Fibroblast of lung (primary cell): ENCODE data around the gene TMEM175. TPM values are rescaled to one million over a fixed set of nuclear protein-coding genes. Genes with fewer than 3 reads are reported as not detected.

ENCODE experiments used
- DNase-seq, 2 donors: peaks; one replicate each; pipeline versions ENCODE4 v3.0.0 to v3.0.0-alpha.2; 2010; ENCODE audit warnings: low read depth in 2 of 2
- H2AFZ ChIP-seq: 2 replicates; pipeline ENCODE4 v1.5.1; 2012; ENCODE audit warnings: low read length, control low read depth, inconsistent platforms
- H3K27ac ChIP-seq: 2 replicates; pipeline ENCODE4 v1.5.1; 2011; ENCODE audit warnings: low read length, control low read depth; ENCODE audit not compliant: insufficient read depth
- H3K27me3 ChIP-seq: 2 replicates; pipeline ENCODE4 v1.5.1; 2011; ENCODE audit warnings: mild to moderate bottlenecking, low read length; ENCODE audit not compliant: control insufficient read depth, insufficient read depth
- H3K36me3 ChIP-seq: 2 replicates; pipeline ENCODE4 v1.5.1; 2011; ENCODE audit warnings: low read length; ENCODE audit not compliant: control insufficient read depth, insufficient read depth
- H3K4me1 ChIP-seq: 2 replicates; pipeline ENCODE4 v1.5.1; 2011; ENCODE audit warnings: low read length; ENCODE audit not compliant: control insufficient read depth, insufficient read depth; ENCODE audit errors: extremely low read depth
- H3K4me2 ChIP-seq: 2 replicates; pipeline ENCODE4 v1.5.1; 2011; ENCODE audit warnings: low read length, control low read depth; ENCODE audit not compliant: insufficient read depth; ENCODE audit errors: extremely low read depth
- H3K4me3 ChIP-seq, 4 experiments: fragments of 200-600 bp in 1 of 4; sonication (generic) in 1 of 4; replicated peaks in 1 of 4; 2 replicates each; pipeline ENCODE4 v1.5.1; 2011 to 2016; ENCODE audit warnings: low read length in 4 of 4, low read depth in 3 of 4, mild to moderate bottlenecking in 3 of 4, control low read depth in 2 of 4, inconsistent platforms in 1 of 4, mixed read lengths in 1 of 4; ENCODE audit not compliant: insufficient read depth in 1 of 4; ENCODE audit errors: control extremely low read depth in 1 of 4
- H3K79me2 ChIP-seq: 2 replicates; pipeline ENCODE4 v1.5.1; 2012; ENCODE audit warnings: mild to moderate bottlenecking, low read length, inconsistent platforms; ENCODE audit not compliant: control insufficient read depth, insufficient read depth
- H3K9ac ChIP-seq: 2 replicates; pipeline ENCODE4 v1.5.1; 2011; ENCODE audit warnings: mild to moderate bottlenecking, low read length, control low read depth; ENCODE audit not compliant: insufficient read depth
- H3K9me3 ChIP-seq: 2 replicates; pipeline ENCODE4 v1.5.1; 2012; ENCODE audit warnings: low read depth, low read length; ENCODE audit not compliant: control insufficient read depth, insufficient read depth
- H4K20me1 ChIP-seq: 2 replicates; pipeline ENCODE4 v1.5.1; 2011; ENCODE audit warnings: low read length; ENCODE audit not compliant: control insufficient read depth, insufficient read depth; ENCODE audit errors: extremely low read depth
- CTCF ChIP-seq, 2 donors: IDR thresholded peaks in 1 of 2; conservative IDR thresholded peaks in 1 of 2; 1 replicate in 1 of 2; 2 replicates in 1 of 2; pipeline ENCODE4 v1.5.1; 2011 to 2012; ENCODE audit warnings: low read length in 2 of 2, control low read depth in 1 of 2, inconsistent platforms in 1 of 2, low read depth in 1 of 2, mild to moderate bottlenecking in 1 of 2
- EZH2 ChIP-seq: IDR thresholded peaks from 2 replicates; pipeline ENCODE4 v1.5.1; 2012; ENCODE audit warnings: low read length, control low read depth, mild to moderate bottlenecking; ENCODE audit errors: missing control alignments
- polyA plus RNA-seq, 2 donors: library from polyadenylated mRNA; depleted of rRNA in 1 of 2; stranded (reverse) in 1 of 2; unstranded in 1 of 2; fragments of >200 nt; gene quantifications; 2 replicates each; pipeline ENCODE4 v1.2.1, GENCODE V29; 2011 to 2012; ENCODE audit warnings: missing spikeins in 1 of 2
- total RNA-seq: library from RNA; depleted of rRNA; stranded (reverse); fragments of >200 nt; gene quantifications from 2 replicates; pipeline ENCODE4 v1.2.1, GENCODE V29; 2014

The TMEM175 gene
- total and polyA plus RNA-seq, 2 donors (not counting 1 experiment from before 2014, with no cell fraction given), result 16.3 to 23.9 TPM

GRCh38 chr4:984336-985054, 52.2 kb downstream of the TMEM175 start:
- no peak for DNase-seq
- Histone ChIP-seq H3K27ac (no peak overlapping the region), H2AFZ (peak overlapping the region; percentile 64), H3K4me3 (peak overlapping the region in 1 of 4 experiments; percentile 38), H3K36me3 (no peaks in the 10 kb centered on the region), H3K9me3 (no peaks in the 10 kb centered on the region), H3K9ac (no peak overlapping the region), H3K79me2 (no peaks in the 10 kb centered on the region), H3K27me3 (no peaks in the 10 kb centered on the region), H3K4me1 (no peaks in the 10 kb centered on the region), H4K20me1 (no peaks in the 10 kb centered on the region), H3K4me2 (peak overlapping the region; percentile 62)
- TF ChIP-seq EZH2, result no peak
- TF ChIP-seq CTCF (conservative IDR thresholded peaks at IDR 0.05 in 1 of 2, IDR thresholded peaks at IDR 0.05 in 1 of 2; ENCODE audit: low read depth in 1 of 2, low read length in 2 of 2), result no peak

- peak overlapping the region in 2 of 4 experiments; percentile 6 to 38 for H3K4me3 ChIP-seq
- no peaks in the 10 kb centered on the region for H4K20me1 ChIP-seq
- no peaks in the 10 kb centered on the region for H3K27me3 ChIP-seq
- peak; percentile 23 to 34 for DNase-seq
- H3K36me3 ChIP-seq, result peaks cover 2% of the 10 kb centered on the region
- TF ChIP-seq EZH2 (no peak), CTCF (conservative IDR thresholded peaks at IDR 0.05 in 1 of 2, IDR thresholded peaks at IDR 0.05 in 1 of 2; ENCODE audit: low read depth in 1 of 2, low read length in 2 of 2) (no peak)
- peak overlapping the region; percentile 64 for H2AFZ ChIP-seq
- H3K4me1 ChIP-seq, result no peaks in the 10 kb centered on the region
- H3K79me2 ChIP-seq, result no peaks in the 10 kb centered on the region
- H3K9ac ChIP-seq, result no peak overlapping the region
- no peaks in the 10 kb centered on the region for H3K9me3 ChIP-seq
- H3K27ac ChIP-seq, result no peak overlapping the region
- H3K4me2 ChIP-seq, result peak overlapping the region; percentile 62
Measured at GRCh38 chr4:985123-985830, 53.0 kb downstream of the TMEM175 start.

GRCh38 chr4:986428-986878, 54.2 kb downstream of the TMEM175 start:
- H3K27me3 ChIP-seq, result no peaks in the 10 kb centered on the region
- no peaks in the 10 kb centered on the region for H4K20me1 ChIP-seq
- H3K36me3 ChIP-seq, result peaks cover 4% of the 10 kb centered on the region
- peak overlapping the region; percentile 55 for H3K9ac ChIP-seq
- peak overlapping the region; percentile 46 to 84 (median 75) for H3K4me3 ChIP-seq
- DNase-seq, result no peak
- no peak for TF ChIP-seq CTCF (conservative IDR thresholded peaks at IDR 0.05 in 1 of 2, IDR thresholded peaks at IDR 0.05 in 1 of 2; ENCODE audit: low read depth in 1 of 2, low read length in 2 of 2)
- no peak overlapping the region for H3K27ac ChIP-seq
- H3K4me1 ChIP-seq, result no peaks in the 10 kb centered on the region
- H2AFZ ChIP-seq, result peak overlapping the region; percentile 87
- H3K9me3 ChIP-seq, result no peaks in the 10 kb centered on the region
- H3K4me2 ChIP-seq, result peak overlapping the region; percentile 86
- no peaks in the 10 kb centered on the region for H3K79me2 ChIP-seq
